Spleen (tissue), 11 donors: Measurements from ENCODE around the gene ABCC2. TPM values are rescaled to one million over a fixed set of nuclear protein-coding genes. Genes with fewer than 3 reads are reported as not detected.

ENCODE experiments used
- DNase-seq: peaks from one replicate; pipeline ENCODE4 v3.0.0-alpha.2; 2020
- H3K27ac ChIP-seq, 8 donors: fragments of 200-600 bp; sonication (generic) in 7 of 8; 1 replicate in 4 of 8; 2 replicates in 4 of 8; pipeline versions ENCODE4 v1.5.0 to v1.8.0; 2016 to 2021; ENCODE audit warnings: inconsistent platforms in 4 of 8, mild to moderate bottlenecking in 4 of 8, moderate library complexity in 1 of 8
- H3K27me3 ChIP-seq, 7 donors: fragments of 200-600 bp; sonication (generic) in 6 of 7; replicated peaks in 1 of 7; 1 replicate in 4 of 7; 2 replicates in 3 of 7; pipeline versions ENCODE4 v1.5.0 to v1.8.0; 2016 to 2021; ENCODE audit warnings: inconsistent platforms in 3 of 7, mild to moderate bottlenecking in 1 of 7
- H3K36me3 ChIP-seq, 6 donors: fragments of 200-600 bp; sonication (generic) in 5 of 6; 1 replicate in 4 of 6; 2 replicates in 2 of 6; pipeline versions ENCODE4 v1.5.0 to v1.8.0; 2016 to 2021; ENCODE audit warnings: inconsistent platforms in 2 of 6
- H3K4me1 ChIP-seq, 6 donors: fragments of 200-600 bp; sonication (generic) in 5 of 6; 1 replicate in 3 of 6; 2 replicates in 3 of 6; pipeline versions ENCODE4 v1.5.0 to v1.8.0; 2016 to 2021; ENCODE audit warnings: inconsistent platforms in 3 of 6
- H3K4me3 ChIP-seq, 8 donors: fragments of 200-600 bp; sonication (generic) in 7 of 8; 1 replicate in 4 of 8; 2 replicates in 4 of 8; pipeline versions ENCODE4 v1.5.0 to v1.8.0; 2016 to 2021; ENCODE audit warnings: inconsistent platforms in 4 of 8, mild to moderate bottlenecking in 4 of 8, moderate library complexity in 2 of 8
- H3K9me3 ChIP-seq, 8 donors: fragments of 200-600 bp; sonication (generic) in 7 of 8; 1 replicate in 4 of 8; 2 replicates in 4 of 8; pipeline versions ENCODE4 v1.5.0 to v1.8.0; 2016 to 2021; ENCODE audit warnings: inconsistent platforms in 4 of 8
- POLR2A ChIP-seq, 3 donors: fragments of 450-650 bp; IDR thresholded peaks; one replicate each; pipeline ENCODE4 v1.5.1; 2017; ENCODE audit warnings: antibody characterized with exemption in 3 of 3, mild to moderate bottlenecking in 1 of 3
- POLR2AphosphoS5 ChIP-seq, 3 donors: sonication (generic); formaldehyde crosslinking; IDR thresholded peaks; one replicate each; pipeline ENCODE4 v1.5.1; 2017; ENCODE audit warnings: antibody characterized with exemption in 3 of 3
- WGBS, 5 donors: extraction: QIAGEN DNeasy Blood & Tissue Kit in 3 of 5; methylation state at CpG; one replicate each; pipeline versions ENCODE4 v1.1.5 to v1.1.7; 2013 to 2018; 5-methylcytosine and 5-hydroxymethylcytosine counted together
- intact Hi-C: fragments of 100-400 bp; cut with DNase I; formaldehyde crosslinking; loops from one replicate; pipeline ENCODE4 v1.15.0; 2023; ENCODE audit warnings: low total_unique reads
- polyA plus RNA-seq, 3 donors: library from polyadenylated mRNA; stranded (reverse); fragments of 200-250 nt; gene quantifications; one replicate each; pipeline ENCODE4 v1.2.1, GENCODE V29; 2013
- total RNA-seq, 7 donors: library from RNA; depleted of rRNA in 3 of 7; stranded (reverse); fragments of >200 nt in 3 of 7; fragmentation: NEBNext Ultra II Directional in 4 of 7; extraction: Animal tissue kit (Norgen Biotek cat#: 25700) in 4 of 7; gene quantifications; one replicate each; pipeline versions ENCODE4 v1.1.0 to v1.2.1, GENCODE V29; 2016 to 2021
- TF ChIP-seq, protein P1 (sequence below), 11 experiments: fragments of 200-600 bp in 7 of 11; fragments of 450-650 bp in 4 of 11; sonication (generic) in 4 of 11; IDR thresholded peaks in 8 of 11; conservative IDR thresholded peaks in 3 of 11; 1 replicate in 7 of 11; 2 replicates in 4 of 11; pipeline versions ENCODE4 v1.4.0 to v1.8.0; 2016 to 2021; ENCODE audit warnings: antibody characterized with exemption in 11 of 11, inconsistent platforms in 4 of 11, mild to moderate bottlenecking in 1 of 11
- donor health status: healthy with polysubstance abuse.
- donor health status: DM: no; HTN: no; CAD: no; lungs with moderate emphysema.
- donor health status: DM: no; HTN: no; CAD: no.
- donor health status: Bipolar disorder and iron deficiency.
- donor health status: healthy.
- donor health status: DM: no; HTN: no; CAD: no.
- donor health status: DM: yes; HTN: yes; CAD: no.

ABCC2 gene
- total and polyA plus RNA-seq, 10 donors = 1.0 to 4.9 (median 2.7) TPM

GRCh38 chr10:99781734-99782429, 558 bp upstream of the ABCC2 start:
- Histone ChIP-seq H3K9me3 (no peaks in the 10 kb centered on the region), H3K27me3 (no peaks in the 10 kb centered on the region), H3K36me3 (peaks cover 0 to 4% (median 0%) of the 10 kb centered on the region in 6 donors), H3K4me1 (peaks cover 0 to 44% (median 12%) of the 10 kb centered on the region in 6 donors), H3K4me3 (no peak overlapping the region), H3K27ac (peak overlapping the region in 7 of 8 donors; percentile 21 to 86 (median 42))
- no peak for DNase-seq
- intact Hi-C loops = no loop called here
- TF ChIP-seq, protein P1, sequence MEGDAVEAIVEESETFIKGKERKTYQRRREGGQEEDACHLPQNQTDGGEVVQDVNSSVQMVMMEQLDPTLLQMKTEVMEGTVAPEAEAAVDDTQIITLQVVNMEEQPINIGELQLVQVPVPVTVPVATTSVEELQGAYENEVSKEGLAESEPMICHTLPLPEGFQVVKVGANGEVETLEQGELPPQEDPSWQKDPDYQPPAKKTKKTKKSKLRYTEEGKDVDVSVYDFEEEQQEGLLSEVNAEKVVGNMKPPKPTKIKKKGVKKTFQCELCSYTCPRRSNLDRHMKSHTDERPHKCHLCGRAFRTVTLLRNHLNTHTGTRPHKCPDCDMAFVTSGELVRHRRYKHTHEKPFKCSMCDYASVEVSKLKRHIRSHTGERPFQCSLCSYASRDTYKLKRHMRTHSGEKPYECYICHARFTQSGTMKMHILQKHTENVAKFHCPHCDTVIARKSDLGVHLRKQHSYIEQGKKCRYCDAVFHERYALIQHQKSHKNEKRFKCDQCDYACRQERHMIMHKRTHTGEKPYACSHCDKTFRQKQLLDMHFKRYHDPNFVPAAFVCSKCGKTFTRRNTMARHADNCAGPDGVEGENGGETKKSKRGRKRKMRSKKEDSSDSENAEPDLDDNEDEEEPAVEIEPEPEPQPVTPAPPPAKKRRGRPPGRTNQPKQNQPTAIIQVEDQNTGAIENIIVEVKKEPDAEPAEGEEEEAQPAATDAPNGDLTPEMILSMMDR (IDR thresholded peaks at IDR 0.05 in 8 of 11, conservative IDR thresholded peaks at IDR 0.05 in 3 of 11) = no peak
- peak in 1 of 3 donors; percentile 83 for TF ChIP-seq POLR2AphosphoS5 (IDR thresholded peaks at IDR 0.05)
- 71 to 82% (median 75%) methylated on average over 5 of the region's 5 CpGs for WGBS, 5 donors

- no peak overlapping the region for H3K27ac ChIP-seq
- H3K4me3 ChIP-seq = no peak overlapping the region
- H3K36me3 ChIP-seq = peaks cover 0 to 4% (median 0%) of the 10 kb centered on the region in 6 donors
- WGBS, 5 donors = 79 to 90% (median 87%) methylated on average over 7 of the region's 7 CpGs
- intact Hi-C loops = no loop called here
- no peaks in the 10 kb centered on the region for H3K9me3 ChIP-seq
- H3K4me1 ChIP-seq = peaks cover 0 to 22% (median 6%) of the 10 kb centered on the region in 6 donors
- DNase-seq = no peak
- no peaks in the 10 kb centered on the region for H3K27me3 ChIP-seq
- TF ChIP-seq, protein P1 (IDR thresholded peaks at IDR 0.05 in 8 of 11, conservative IDR thresholded peaks at IDR 0.05 in 3 of 11) = no peak
- TF ChIP-seq POLR2AphosphoS5 (IDR thresholded peaks at IDR 0.05) (no peak), POLR2A (IDR thresholded peaks at IDR 0.05) (no peak)
These were observed 1.7 kb downstream of the ABCC2 start for GRCh38 chr10:99784016-99784726.

GRCh38 chr10:99784727-99785441, 2.4 kb downstream of the ABCC2 start:
- intact Hi-C loops = no loop called here
- Histone ChIP-seq H3K27me3 (no peaks in the 10 kb centered on the region), H3K4me3 (no peak overlapping the region), H3K36me3 (peaks cover 0 to 4% (median 0%) of the 10 kb centered on the region in 6 donors), H3K4me1 (peaks cover 0 to 15% (median 3%) of the 10 kb centered on the region in 6 donors), H3K9me3 (no peaks in the 10 kb centered on the region), H3K27ac (no peak overlapping the region)
- TF ChIP-seq POLR2AphosphoS5 (IDR thresholded peaks at IDR 0.05) (no peak), POLR2A (IDR thresholded peaks at IDR 0.05) (no peak)
- TF ChIP-seq, protein P1 (IDR thresholded peaks at IDR 0.05 in 8 of 11, conservative IDR thresholded peaks at IDR 0.05 in 3 of 11) = no peak
- WGBS, 5 donors = 85 to 93% (median 90%) methylated on average over 6 of the region's 6 CpGs
- no peak for DNase-seq
